IPS-15b (cell line): Measurements from ENCODE around the gene CASK.

Experiments used
- H3K27me3 ChIP-seq: one replicate; pipeline ENCODE4 v1.6.1; 2013; ENCODE audit warnings: low read length; ENCODE audit not compliant: control insufficient read depth, insufficient read depth
- H3K36me3 ChIP-seq: one replicate; pipeline ENCODE4 v1.6.1; 2013; ENCODE audit warnings: low read length; ENCODE audit not compliant: control insufficient read depth, insufficient read depth
- H3K4me1 ChIP-seq: one replicate; pipeline ENCODE4 v1.6.1; 2013; ENCODE audit warnings: mild to moderate bottlenecking, low read length; ENCODE audit not compliant: control insufficient read depth, insufficient read depth
- H3K4me3 ChIP-seq: one replicate; pipeline ENCODE4 v1.5.1; 2013; ENCODE audit warnings: low read depth, low read length
- H3K9ac ChIP-seq: one replicate; pipeline ENCODE4 v1.6.1; 2013; ENCODE audit warnings: low read depth, mild to moderate bottlenecking, low read length
- H3K9me3 ChIP-seq: one replicate; pipeline ENCODE4 v1.6.1; 2013; ENCODE audit warnings: mild to moderate bottlenecking, low read length; ENCODE audit not compliant: control insufficient read depth, insufficient read depth

Gene CASK

DNA sequence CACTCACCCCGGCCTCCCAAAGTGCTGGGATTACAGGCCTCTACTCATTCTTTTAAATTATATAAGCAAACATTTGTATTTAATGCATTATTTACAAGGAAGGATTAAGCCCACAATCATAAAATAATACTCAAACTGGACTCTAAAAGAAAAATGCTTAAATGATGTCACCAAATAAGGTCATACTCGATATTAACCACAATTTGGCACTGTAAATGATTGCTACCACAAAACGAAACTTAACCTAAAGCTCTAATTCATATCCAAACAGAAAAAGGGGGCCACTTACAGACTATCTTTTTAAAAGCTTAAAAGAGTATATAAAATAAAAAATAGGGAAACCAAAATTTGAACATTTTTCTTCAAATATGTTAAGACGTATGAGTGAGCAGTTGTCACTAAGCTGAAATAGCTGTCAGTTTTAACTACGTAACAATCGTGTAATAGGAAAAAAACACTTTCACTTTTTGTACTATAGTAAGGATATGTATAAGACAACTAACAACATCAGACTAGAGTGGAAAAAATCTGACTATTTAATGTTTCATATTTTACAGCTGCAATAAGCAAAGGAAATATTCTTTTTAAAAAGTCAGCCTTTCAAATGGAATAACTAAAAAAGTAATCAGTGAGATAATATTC, 342.8 kb downstream of the CASK start:
- Histone ChIP-seq H3K9ac (no peak overlapping the region), H3K4me3 (no peak overlapping the region), H3K27me3 (no peaks in the 10 kb centered on the region)

DNA sequence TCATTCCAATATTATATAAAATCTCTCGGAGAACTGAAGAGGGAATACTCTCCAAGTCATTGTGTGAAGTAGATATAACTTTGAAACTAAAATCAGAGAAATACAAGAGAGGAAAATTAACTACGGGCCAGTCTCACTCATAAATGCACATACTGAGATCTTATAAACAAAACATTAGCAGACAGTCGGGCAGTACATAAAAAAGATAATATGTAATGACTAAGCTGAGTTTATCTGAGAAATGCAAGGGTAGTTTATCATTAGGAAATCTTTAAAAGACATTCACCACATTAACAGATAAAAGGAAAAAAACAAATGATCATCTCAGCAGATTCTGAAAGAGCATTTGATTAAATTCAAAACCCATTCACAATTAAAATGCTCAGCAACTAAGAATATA, 359.5 kb downstream of the CASK start:
- H3K9me3 ChIP-seq, result no peaks in the 10 kb centered on the region
- no peaks in the 10 kb centered on the region for H3K27me3 ChIP-seq
- no peaks in the 10 kb centered on the region for H3K36me3 ChIP-seq
- no peak overlapping the region for H3K4me3 ChIP-seq
- H3K9ac ChIP-seq, result no peak overlapping the region
- H3K4me1 ChIP-seq, result no peaks in the 10 kb centered on the region

More for the DNA sequence above, 342.8 kb downstream of the CASK start:
- no peaks in the 10 kb centered on the region for H3K4me1 ChIP-seq
- H3K36me3 ChIP-seq, result no peaks in the 10 kb centered on the region
- H3K9me3 ChIP-seq, result no peaks in the 10 kb centered on the region

DNA sequence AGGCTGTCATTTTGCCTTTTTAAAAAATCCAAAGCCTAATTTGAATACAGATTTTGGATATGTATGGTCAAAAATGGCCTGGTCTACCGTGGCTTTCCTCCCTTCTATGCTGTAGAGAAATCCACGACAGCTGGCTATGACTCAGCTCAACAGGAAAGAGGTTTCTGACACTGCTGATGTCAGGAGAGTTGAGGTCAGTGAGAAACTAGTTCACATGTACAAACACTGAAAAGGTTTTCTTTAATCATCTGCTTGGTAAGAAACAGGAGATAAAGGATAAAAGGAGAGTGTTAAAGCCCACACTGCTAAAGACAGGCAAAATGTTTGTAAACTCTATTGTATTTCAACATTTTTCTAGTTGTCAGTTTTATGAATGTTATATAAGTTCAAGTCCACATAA, 362.3 kb downstream of the CASK start:
- H3K4me1 ChIP-seq, result no peaks in the 10 kb centered on the region
- H3K9me3 ChIP-seq, result no peaks in the 10 kb centered on the region
- no peak overlapping the region for H3K4me3 ChIP-seq
- no peaks in the 10 kb centered on the region for H3K36me3 ChIP-seq
- no peak overlapping the region for H3K9ac ChIP-seq
- H3K27me3 ChIP-seq, result no peaks in the 10 kb centered on the region

DNA sequence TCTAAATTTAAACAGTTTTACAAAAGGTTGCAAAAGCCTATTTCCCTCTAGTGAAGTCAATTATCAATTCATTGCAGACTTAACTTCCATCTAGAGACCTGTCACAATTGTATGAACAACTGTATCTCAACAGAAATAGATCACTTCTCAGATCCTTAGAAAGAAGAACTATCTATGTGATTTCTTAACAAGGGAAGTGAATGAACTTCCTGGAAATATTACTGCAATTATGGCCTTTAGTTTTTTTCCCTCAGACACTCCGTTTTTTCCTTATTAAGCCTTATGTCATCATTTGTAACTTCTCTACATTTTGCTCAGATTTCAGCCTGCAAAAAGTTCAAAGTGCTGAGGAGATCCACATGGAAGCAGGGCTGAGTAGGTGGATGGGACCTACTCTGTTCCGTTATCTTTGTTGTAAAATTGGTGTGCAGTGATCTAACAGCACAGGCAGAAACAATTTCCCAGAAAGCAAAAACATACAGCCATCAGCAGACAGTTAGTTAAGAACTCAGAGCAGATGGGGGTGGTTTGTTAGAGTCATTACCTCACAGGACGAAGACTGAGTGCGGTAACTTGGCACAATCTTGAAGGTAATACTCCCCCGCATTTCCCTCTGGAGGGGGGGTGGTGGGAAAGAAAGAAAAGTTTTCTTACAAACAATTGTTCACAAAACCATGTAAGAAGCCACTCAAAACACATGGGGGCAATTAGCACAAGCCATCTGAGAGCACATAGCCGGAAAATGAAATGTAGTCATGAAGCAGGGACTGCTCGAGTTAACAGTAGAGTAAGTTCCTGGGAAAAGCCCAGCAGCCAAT, 363.9 kb downstream of the CASK start:
- Histone ChIP-seq H3K27me3 (no peaks in the 10 kb centered on the region), H3K4me1 (no peaks in the 10 kb centered on the region), H3K9ac (no peak overlapping the region), H3K4me3 (no peak overlapping the region), H3K36me3 (no peaks in the 10 kb centered on the region), H3K9me3 (no peaks in the 10 kb centered on the region)

DNA sequence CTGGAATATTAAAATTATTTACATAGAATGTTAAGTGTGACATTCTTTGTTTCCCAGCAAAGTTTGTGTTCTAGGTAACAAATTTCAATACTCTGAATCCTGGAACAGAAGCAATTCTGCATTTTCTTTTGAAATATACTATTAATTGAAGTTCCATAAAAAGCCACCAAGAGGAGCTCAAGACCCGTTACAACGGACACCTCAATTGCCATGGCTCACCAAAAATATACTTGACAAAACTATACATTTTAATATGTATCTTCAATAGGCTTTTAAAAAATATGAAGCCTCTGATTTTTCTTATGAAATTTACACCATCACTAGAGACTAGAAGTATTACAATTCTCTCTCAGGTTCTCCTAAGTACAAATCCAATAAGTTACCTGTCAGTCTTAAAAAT, 364.8 kb downstream of the CASK start:
- H3K9ac ChIP-seq, result no peak overlapping the region
- no peaks in the 10 kb centered on the region for H3K4me1 ChIP-seq
- H3K27me3 ChIP-seq, result no peaks in the 10 kb centered on the region
- H3K4me3 ChIP-seq, result no peak overlapping the region
- no peaks in the 10 kb centered on the region for H3K9me3 ChIP-seq
- H3K36me3 ChIP-seq, result no peaks in the 10 kb centered on the region

DNA sequence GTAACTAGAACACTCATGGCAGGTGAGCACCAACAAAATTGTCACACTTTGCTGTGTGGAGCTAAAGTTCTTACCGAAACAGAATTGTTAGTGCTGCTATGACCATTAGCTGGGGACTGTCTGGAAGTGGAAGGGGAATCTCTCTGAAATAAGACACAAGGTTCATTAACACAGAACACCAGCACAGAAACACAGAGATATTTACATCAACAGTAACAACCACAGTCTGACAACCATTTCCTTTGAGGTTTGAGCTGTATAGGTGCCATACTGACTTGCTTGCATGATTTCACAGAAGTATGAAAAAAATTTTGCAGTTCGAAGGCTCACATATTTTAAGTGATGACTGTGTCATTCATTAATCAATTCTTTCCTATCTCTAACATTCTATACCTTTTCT, 366.4 kb downstream of the CASK start:
- Histone ChIP-seq H3K9me3 (no peaks in the 10 kb centered on the region), H3K9ac (no peak overlapping the region), H3K4me1 (no peaks in the 10 kb centered on the region), H3K27me3 (no peaks in the 10 kb centered on the region), H3K36me3 (no peaks in the 10 kb centered on the region), H3K4me3 (no peak overlapping the region)

DNA sequence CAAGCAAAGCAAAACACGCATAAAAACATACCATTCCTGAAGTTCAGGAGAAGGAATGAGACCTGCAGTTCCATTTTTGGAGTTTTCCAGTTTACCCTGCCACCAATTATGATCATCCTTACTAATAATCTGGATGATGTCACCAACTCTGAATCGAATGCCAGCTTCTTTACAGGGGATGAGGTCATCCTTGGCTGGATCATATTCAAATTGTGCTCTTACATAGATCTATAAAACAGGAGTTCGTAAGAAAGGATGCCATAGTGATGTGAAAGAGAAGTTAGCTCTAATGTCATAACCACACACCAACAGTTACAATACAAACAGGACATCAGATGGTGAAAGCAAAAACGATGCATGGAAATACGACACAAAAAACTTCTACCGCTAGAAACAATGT, 369.7 kb downstream of the CASK start:
- no peak overlapping the region for H3K9ac ChIP-seq
- H3K4me3 ChIP-seq, result no peak overlapping the region
- H3K36me3 ChIP-seq, result no peaks in the 10 kb centered on the region
- no peaks in the 10 kb centered on the region for H3K27me3 ChIP-seq
- H3K9me3 ChIP-seq, result no peaks in the 10 kb centered on the region
- no peaks in the 10 kb centered on the region for H3K4me1 ChIP-seq

DNA sequence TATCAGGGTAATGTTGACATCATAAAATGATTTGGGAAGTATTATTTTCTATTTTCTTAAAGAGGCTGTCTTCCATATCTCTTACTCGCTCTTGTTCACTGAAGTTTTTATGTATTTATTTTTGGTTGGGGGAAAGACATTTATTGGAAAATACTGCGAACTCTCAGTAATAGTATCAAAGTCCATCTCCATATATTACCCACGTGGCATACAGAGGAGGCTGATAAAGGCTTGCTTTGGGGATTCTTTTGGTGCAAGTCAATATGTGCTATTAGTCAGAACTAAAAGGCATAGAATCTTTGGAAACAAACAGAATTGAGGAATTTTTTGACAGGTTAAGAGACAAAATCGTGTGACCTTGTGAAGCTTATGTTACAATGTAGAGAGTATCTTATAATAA, 374.9 kb downstream of the CASK start:
- Histone ChIP-seq H3K9me3 (no peaks in the 10 kb centered on the region), H3K27me3 (no peaks in the 10 kb centered on the region), H3K36me3 (no peaks in the 10 kb centered on the region), H3K4me1 (no peaks in the 10 kb centered on the region), H3K4me3 (no peak overlapping the region), H3K9ac (no peak overlapping the region)

DNA sequence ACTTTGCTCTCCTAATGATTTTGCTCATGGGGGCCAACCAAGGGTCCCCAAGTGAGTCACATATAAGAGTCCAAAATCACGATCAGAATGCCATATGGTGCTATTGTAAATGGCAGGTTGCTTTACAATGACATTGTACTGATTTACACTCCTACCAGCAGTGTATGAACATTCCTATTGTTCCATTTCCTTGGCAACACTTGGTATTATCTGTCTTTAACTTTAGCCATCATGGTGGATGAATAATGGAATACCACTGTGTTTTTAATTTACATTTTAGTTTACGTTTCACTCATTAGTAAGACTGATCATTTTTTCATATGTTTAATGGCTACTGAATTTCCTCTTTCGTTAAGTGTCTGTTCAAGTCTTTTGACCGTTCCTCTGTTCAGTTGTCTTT, 379.7 kb downstream of the CASK start:
- Histone ChIP-seq H3K27me3 (no peaks in the 10 kb centered on the region), H3K4me1 (no peaks in the 10 kb centered on the region), H3K36me3 (no peaks in the 10 kb centered on the region)

DNA sequence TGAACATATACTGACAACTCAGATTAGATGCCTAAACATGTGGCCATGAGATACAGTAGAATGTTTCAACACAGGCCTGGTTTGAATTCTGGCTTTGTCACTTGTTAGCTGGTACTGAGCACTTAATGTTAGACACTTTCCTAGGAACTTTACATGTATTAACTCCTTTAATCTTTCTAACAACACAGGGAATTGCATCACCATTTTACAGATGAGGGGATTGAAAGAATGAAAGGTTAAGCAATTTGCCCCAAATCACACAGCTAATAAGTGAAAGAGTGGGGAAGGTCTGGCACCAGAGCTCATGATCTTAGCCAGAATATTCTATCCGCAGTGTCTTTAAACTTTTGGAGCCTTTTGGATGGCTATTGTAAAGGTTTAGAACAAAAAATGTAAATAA, 380.3 kb downstream of the CASK start:
- Histone ChIP-seq H3K27me3 (no peaks in the 10 kb centered on the region), H3K4me1 (no peaks in the 10 kb centered on the region), H3K36me3 (no peaks in the 10 kb centered on the region), H3K9me3 (no peaks in the 10 kb centered on the region), H3K4me3 (no peak overlapping the region), H3K9ac (no peak overlapping the region)

More for the DNA sequence above, 379.7 kb downstream of the CASK start:
- Histone ChIP-seq H3K4me3 (no peak overlapping the region), H3K9ac (no peak overlapping the region), H3K9me3 (no peaks in the 10 kb centered on the region)

DNA sequence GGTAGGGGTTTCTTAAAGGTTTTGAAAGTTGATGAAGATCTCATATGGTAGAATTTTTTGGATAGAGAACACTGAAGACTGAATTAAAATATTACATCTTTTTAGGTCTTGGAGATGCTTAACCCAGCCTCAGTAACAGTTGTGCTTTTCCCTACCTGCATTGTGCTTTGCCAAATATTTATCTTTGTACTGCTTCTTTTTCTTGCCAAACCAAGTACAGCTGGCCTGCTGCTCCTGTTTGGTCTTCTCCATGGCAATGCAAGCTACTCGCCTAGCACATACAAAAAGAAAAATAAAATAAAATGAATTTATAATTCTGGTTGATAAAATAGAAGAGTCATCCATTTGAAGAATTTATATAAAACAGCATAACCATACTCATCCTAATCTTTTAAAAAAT, 380.8 kb downstream of the CASK start:
- Histone ChIP-seq H3K4me3 (no peak overlapping the region), H3K9me3 (no peaks in the 10 kb centered on the region), H3K36me3 (no peaks in the 10 kb centered on the region), H3K27me3 (no peaks in the 10 kb centered on the region), H3K4me1 (no peaks in the 10 kb centered on the region), H3K9ac (no peak overlapping the region)

DNA sequence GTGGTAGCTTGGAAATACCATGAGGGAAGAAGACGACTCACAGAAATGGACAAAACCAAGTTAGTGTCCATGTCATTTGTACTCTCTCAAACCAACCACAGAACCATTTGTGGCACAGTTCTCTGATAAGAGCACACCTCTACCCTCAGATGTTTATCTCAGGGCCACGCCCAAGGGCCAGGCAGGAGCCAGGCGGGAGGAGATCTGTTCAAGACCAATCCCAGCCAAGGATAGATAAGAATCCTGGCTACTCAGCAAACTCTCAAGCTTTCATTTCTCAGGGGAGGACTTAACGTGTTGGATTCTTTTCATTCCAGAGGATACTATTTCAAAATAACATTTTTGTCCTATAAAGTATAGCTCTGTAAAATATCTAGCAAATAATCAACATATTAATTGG, 381.2 kb downstream of the CASK start:
- Histone ChIP-seq H3K36me3 (no peaks in the 10 kb centered on the region), H3K9me3 (no peaks in the 10 kb centered on the region), H3K27me3 (no peaks in the 10 kb centered on the region), H3K9ac (no peak overlapping the region), H3K4me1 (no peaks in the 10 kb centered on the region), H3K4me3 (no peak overlapping the region)
